MCF 10A (cell line): Measurements from ENCODE around the gene C1orf198. TPM values are rescaled to one million over a fixed set of nuclear protein-coding genes. Genes with fewer than 3 reads are reported as not detected.
A peak's percentile ranks its signal among the peaks of the same experiment; 100 is the strongest.

Experiments used
- BruUV-seq: library from RNA; stranded (reverse); fragments of 400-500 nt; replicated peaks from 2 replicates; lab custom pipeline; 2021; lab: Mats Ljungman, UMichigan
- CTCF ChIA-PET: fragments of 300-600 bp; sonication (Branson Sonifier 250); formaldehyde crosslinking; extraction: SDS; loops from one replicate; lab custom pipeline; 2021; ENCODE audit warnings: antibody characterized with exemption, inconsistent platforms; lab: Yijun Ruan, JAX
- POLR2A ChIA-PET: fragments of 300-600, 350-650 bp; sonication (Branson Sonifier 250); formaldehyde crosslinking; extraction: SDS; loops from one replicate; lab custom pipeline; 2020; ENCODE audit warnings: antibody characterized with exemption, inconsistent platforms; lab: Yijun Ruan, JAX
- DNase-seq: peaks from one replicate; pipeline ENCODE4 v3.0.0-alpha.2; 2018; ENCODE audit not compliant: unreplicated experiment
- H3K27ac Mint-ChIP-seq: one replicate; pipeline ENCODE4 v1.8.0; 2022; ENCODE audit warnings: mild to moderate bottlenecking, low read depth, mixed read lengths; ENCODE audit not compliant: unreplicated experiment
- H3K27me3 Mint-ChIP-seq: one replicate; pipeline ENCODE4 v1.8.0; 2022; ENCODE audit warnings: mixed read lengths; ENCODE audit not compliant: insufficient read depth, unreplicated experiment
- H3K36me3 Mint-ChIP-seq: one replicate; pipeline ENCODE4 v1.8.0; 2022; ENCODE audit warnings: mild to moderate bottlenecking, moderate library complexity, mixed read lengths; ENCODE audit not compliant: insufficient read depth, unreplicated experiment
- H3K4me1 Mint-ChIP-seq: one replicate; pipeline ENCODE4 v1.8.0; 2022; ENCODE audit warnings: mixed read lengths; ENCODE audit not compliant: insufficient read depth, unreplicated experiment
- H3K4me3 Mint-ChIP-seq: one replicate; pipeline ENCODE4 v1.8.0; 2022; ENCODE audit warnings: mild to moderate bottlenecking, moderate library complexity, mixed read lengths; ENCODE audit not compliant: unreplicated experiment
- H3K9me3 Mint-ChIP-seq: one replicate; pipeline ENCODE4 v1.8.0; 2022; ENCODE audit warnings: mixed read lengths; ENCODE audit not compliant: unreplicated experiment
- CTCF ChIP-seq: fragments of 200-600 bp; IDR thresholded peaks from one replicate; pipeline ENCODE4 v1.8.0; 2022; ENCODE audit warnings: antibody characterized with exemption, mild to moderate bottlenecking; ENCODE audit not compliant: unreplicated experiment
- intact Hi-C: fragments of 100-400 bp; cut with micrococcal nuclease; formaldehyde crosslinking; loops from 2 replicates; pipeline ENCODE4 v1.14.1; 2022
- total RNA-seq: library from RNA; stranded (reverse); gene quantifications from 2 replicates; pipeline ENCODE4 v1.2.3, GENCODE V29; 2022

The C1orf198 gene
- total RNA-seq, 1 experiment from 2014 or later = 13.7 TPM

GRCh38 chr1:230901671-230902070, 33.4 kb upstream of the C1orf198 start:
- Mint-ChIP-seq H3K27me3 (no peaks in the 10 kb centered on the region), H3K4me3 (no peak overlapping the region), H3K4me1 (no peaks in the 10 kb centered on the region), H3K36me3 (peaks cover 11% of the 10 kb centered on the region), H3K9me3 (no peaks in the 10 kb centered on the region), H3K27ac (no peak overlapping the region)
- POLR2A ChIA-PET = interaction anchor here (0.6 kb wide), 1 partner anchor 229 kb away, joined by 4 read pairs; no protein-coding TSS in a partner anchor
- BruUV-seq = no TSS peak
- intact Hi-C loops = no loop called here
- TF ChIP-seq CTCF = no peak
- CTCF ChIA-PET = interaction anchor here (0.7 to 1.4 kb wide), 6 partner anchors 9 to 309 kb away, joined by 3 to 7 read pairs (median 3); no protein-coding TSS in a partner anchor
- no peak for DNase-seq

GRCh38 chr1:230900984-230901383, 32.7 kb upstream of the C1orf198 start:
- intact Hi-C loops = no loop called here

GRCh38 chr1:230899841-230900251, 31.5 kb upstream of the C1orf198 start:
- DNase-seq = no peak
- no peaks in the 10 kb centered on the region for H3K9me3 Mint-ChIP-seq
- no peak overlapping the region for H3K4me3 Mint-ChIP-seq
- TF ChIP-seq CTCF = no peak
- peak overlapping the region; percentile 1 for H3K27ac Mint-ChIP-seq
- CTCF ChIA-PET = interaction anchor here (1.7 to 2.5 kb wide), 2 partner anchors 17 to 102 kb away, joined by 8 to 11 read pairs; no protein-coding TSS in a partner anchor
- BruUV-seq = no TSS peak
- H3K4me1 Mint-ChIP-seq = no peaks in the 10 kb centered on the region
- intact Hi-C loops = no loop called here
- POLR2A ChIA-PET = interaction anchor here (0.8 to 1.7 kb wide), 3 partner anchors 11 to 79 kb away, joined by 3 read pairs; partner anchors contain the start of genes ARV1 and TTC13
- peaks cover 4% of the 10 kb centered on the region for H3K36me3 Mint-ChIP-seq
- H3K27me3 Mint-ChIP-seq = no peaks in the 10 kb centered on the region

More at GRCh38 chr1:230900984-230901383, 32.7 kb upstream of the C1orf198 start:
- no peaks in the 10 kb centered on the region for H3K9me3 Mint-ChIP-seq
- no peaks in the 10 kb centered on the region for H3K4me1 Mint-ChIP-seq
- H3K4me3 Mint-ChIP-seq = no peak overlapping the region
- no peak for TF ChIP-seq CTCF
- CTCF ChIA-PET = interaction anchor here (0.7 to 2.5 kb wide), 5 partner anchors 14 to 310 kb away, joined by 3 to 11 read pairs (median 4); no protein-coding TSS in a partner anchor
- H3K27me3 Mint-ChIP-seq = no peaks in the 10 kb centered on the region
- no TSS peak for BruUV-seq
- no peak for DNase-seq
- POLR2A ChIA-PET = interaction anchor here (0.5 to 0.7 kb wide), 5 partner anchors 21 to 546 kb away, joined by 3 to 4 read pairs (median 3); no protein-coding TSS in a partner anchor
- peaks cover 11% of the 10 kb centered on the region for H3K36me3 Mint-ChIP-seq
- no peak overlapping the region for H3K27ac Mint-ChIP-seq

DNA sequence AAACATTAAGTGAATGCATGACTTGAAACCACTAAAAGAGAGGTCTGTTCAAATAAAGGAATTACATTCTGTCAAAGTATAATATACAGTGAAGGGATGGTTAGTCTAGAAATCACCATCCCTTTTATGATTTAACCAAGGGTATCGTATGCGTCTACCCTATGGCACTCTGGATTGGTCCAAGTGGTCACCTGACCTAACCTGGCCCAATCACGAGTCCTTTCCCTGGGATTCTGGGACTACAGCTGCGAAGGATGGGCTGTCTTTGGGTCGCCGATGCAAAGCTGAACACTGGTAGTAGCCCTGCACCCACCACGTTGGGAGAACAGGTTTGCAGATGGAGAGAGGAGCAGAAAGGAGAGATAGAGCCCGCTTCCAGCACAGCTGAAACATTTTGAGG, 30.4 kb upstream of the C1orf198 start:
- peaks cover 4% of the 10 kb centered on the region for H3K36me3 Mint-ChIP-seq
- intact Hi-C loops = no loop called here
- no peaks in the 10 kb centered on the region for H3K27me3 Mint-ChIP-seq
- no peaks in the 10 kb centered on the region for H3K9me3 Mint-ChIP-seq
- no peak overlapping the region for H3K27ac Mint-ChIP-seq
- no peaks in the 10 kb centered on the region for H3K4me1 Mint-ChIP-seq
- ChIA-PET CTCF (interaction anchor here (0.6 to 2.5 kb wide), 4 partner anchors 18 to 530 kb away, joined by 4 to 11 read pairs (median 6); no protein-coding TSS in a partner anchor), POLR2A (interaction anchor here (0.8 to 1.7 kb wide), 3 partner anchors 12 to 80 kb away, joined by 3 read pairs; partner anchors contain the start of genes ARV1 and TTC13)
- DNase-seq = no peak
- H3K4me3 Mint-ChIP-seq = no peak overlapping the region
- BruUV-seq = no TSS peak
- TF ChIP-seq CTCF = no peak
